ENCODE data around the gene CLIP1.

The CLIP1 gene

GRCh38 chr12:122413516-122414404 is 8.7 kb downstream of the CLIP1 start:
- no peak overlapping the region for H3K4me3 ChIP-seq (ENCODE audit: low read depth, low read length)
- DNase-seq (ENCODE audit: low read depth, low spot score): no peak
- POLR2A ChIA-PET: interaction anchor here (0.6 to 1.0 kb wide), 2 partner anchors 13 to 79 kb away, joined by 3 to 4 read pairs; no protein-coding TSS in a partner anchor
- CTCF ChIA-PET: interaction anchor here (0.9 to 1.2 kb wide), 3 partner anchors 14 to 58 kb away, joined by 3 to 4 read pairs (median 4); no protein-coding TSS in a partner anchor
- TF ChIP-seq CTCF (IDR thresholded peaks at IDR 0.05; ENCODE audit: insufficient read depth, low read length, missing control alignments): no peak

GRCh38 chr12:122412851-122413433 is 9.5 kb downstream of the CLIP1 start:
- no peak overlapping the region for H3K4me3 ChIP-seq (ENCODE audit: low read depth, low read length)
- CTCF ChIA-PET: interaction anchor here (1.2 to 1.5 kb wide), 3 partner anchors 8 to 59 kb away, joined by 4 to 7 read pairs (median 4); no protein-coding TSS in a partner anchor
- no peak for DNase-seq (ENCODE audit: low read depth, low spot score)
- POLR2A ChIA-PET: interaction anchor here (0.6 to 1.0 kb wide), 2 partner anchors 12 to 80 kb away, joined by 3 to 4 read pairs; no protein-coding TSS in a partner anchor
- no peak for TF ChIP-seq CTCF (IDR thresholded peaks at IDR 0.05; ENCODE audit: insufficient read depth, low read length, missing control alignments)

- no peak for DNase-seq (ENCODE audit: low read depth, low spot score)
- CTCF ChIA-PET: no interaction called here
- POLR2A ChIA-PET: interaction anchor here (0.8 kb wide), 1 partner anchor 11 kb away, joined by 3 read pairs; no protein-coding TSS in a partner anchor
- TF ChIP-seq CTCF (IDR thresholded peaks at IDR 0.05; ENCODE audit: insufficient read depth, low read length, missing control alignments): no peak
- H3K4me3 ChIP-seq (ENCODE audit: low read depth, low read length): no peak overlapping the region
Measured at GRCh38 chr12:122411537-122411936, 10.9 kb downstream of the CLIP1 start.

GRCh38 chr12:122407208-122407607 is 15.3 kb downstream of the CLIP1 start:
- ChIA-PET CTCF (no interaction called here), POLR2A (interaction anchor here (0.6 kb wide), 1 partner anchor 15 kb away, joined by 4 read pairs; no protein-coding TSS in a partner anchor)
- no peak for DNase-seq (ENCODE audit: low read depth, low spot score)
- TF ChIP-seq CTCF (IDR thresholded peaks at IDR 0.05; ENCODE audit: insufficient read depth, low read length, missing control alignments): no peak
- no peak overlapping the region for H3K4me3 ChIP-seq (ENCODE audit: low read depth, low read length)

- ChIA-PET CTCF (interaction anchor here (0.6 kb wide), 2 partner anchors 15 to 51 kb away, joined by 3 read pairs; partner anchors contain the start of gene CLIP1), POLR2A (interaction anchor here (0.6 to 0.8 kb wide), 3 partner anchors 11 to 94 kb away, joined by 3 to 4 read pairs (median 4); partner anchors contain the start of gene ZCCHC8)
- no peak for DNase-seq (ENCODE audit: low read depth, low spot score)
- TF ChIP-seq CTCF (IDR thresholded peaks at IDR 0.05; ENCODE audit: insufficient read depth, low read length, missing control alignments): no peak
- H3K4me3 ChIP-seq (ENCODE audit: low read depth, low read length): no peak overlapping the region
Measured at GRCh38 chr12:122406701-122407164, 15.7 kb downstream of the CLIP1 start.

Data from AG04449 (cell line).